SU-DHL-6 (cell line): Measurements from ENCODE around the gene NDUFS7.

Experiments
- H2AFZ ChIP-seq: fragments of 200-600 bp; sonication (generic); 2 replicates; pipeline ENCODE4 v1.6.1; 2014; ENCODE audit warnings: low read depth, mild to moderate bottlenecking, moderate library complexity, mixed read lengths, antibody characterized with exemption, low read length; ENCODE audit not compliant: severe bottlenecking
- H3F3A ChIP-seq: fragments of 200-600 bp; shearing (Covaris generic); 2 replicates; pipeline ENCODE4 v1.6.0; 2016; ENCODE audit warnings: antibody characterized with exemption, mild to moderate bottlenecking; ENCODE audit not compliant: insufficient read depth
- H3K27ac ChIP-seq: fragments of 200-600 bp; sonication (generic); 2 replicates; pipeline ENCODE4 v1.5.1; 2016; ENCODE audit warnings: low read depth, mild to moderate bottlenecking, low read length, moderate library complexity, mixed read lengths
- H3K27me3 ChIP-seq: fragments of 200-600 bp; sonication (generic), shearing (Covaris generic); 2 replicates; pipeline ENCODE4 v1.6.0; 2014; ENCODE audit warnings: mild to moderate bottlenecking, low read length
- H3K36me3 ChIP-seq: fragments of 200-600 bp; sonication (generic); 2 replicates; pipeline ENCODE4 v1.6.1; 2014; ENCODE audit warnings: mild to moderate bottlenecking, low read length, mixed read lengths
- H3K4me2 ChIP-seq: fragments of 300-600, 200-600 bp; shearing (Covaris generic), sonication (generic); 2 replicates; pipeline ENCODE4 v1.6.0; 2014; ENCODE audit warnings: low read length, low read depth, mild to moderate bottlenecking; ENCODE audit not compliant: poor library complexity, severe bottlenecking
- H3K4me3 ChIP-seq: fragments of 200-600 bp; sonication (generic); 2 replicates; pipeline ENCODE4 v1.5.1; 2014; ENCODE audit warnings: antibody characterized with exemption, low read length, mild to moderate bottlenecking, mixed read lengths; ENCODE audit not compliant: insufficient read depth, poor library complexity, severe bottlenecking
- H3K79me2 ChIP-seq: fragments of 200-600 bp; sonication (generic); 2 replicates; pipeline ENCODE4 v1.6.1; 2014; ENCODE audit warnings: mild to moderate bottlenecking, low read length, moderate library complexity; ENCODE audit not compliant: insufficient read depth
- H3K9ac ChIP-seq: fragments of 200-600 bp; sonication (generic); 2 replicates; pipeline ENCODE4 v1.7.0; 2014; ENCODE audit warnings: mild to moderate bottlenecking, low read length
- H3K9me2 ChIP-seq: fragments of 200-600 bp; sonication (generic); replicated peaks from 2 replicates; pipeline ENCODE4 v1.6.1; 2014; ENCODE audit warnings: low read length; ENCODE audit not compliant: insufficient read depth
- H3K9me3 ChIP-seq: fragments of 200-600 bp; sonication (generic); 2 replicates; pipeline ENCODE4 v1.6.1; 2014; ENCODE audit warnings: low read length, mixed read lengths; ENCODE audit not compliant: insufficient read depth
- H4K20me1 ChIP-seq: fragments of 200-600 bp; sonication (generic); 2 replicates; pipeline ENCODE4 v1.6.1; 2014; ENCODE audit warnings: low read depth, mild to moderate bottlenecking, antibody characterized with exemption, low read length, moderate library complexity, mixed read lengths
- CTCF ChIP-seq: fragments of 200-600 bp; sonication (generic); IDR thresholded peaks from one replicate; pipeline ENCODE4 v1.5.1; 2017; ENCODE audit warnings: antibody characterized with exemption, mild to moderate bottlenecking, low read length, moderate library complexity; ENCODE audit not compliant: insufficient read depth, poor library complexity, severe bottlenecking
- EZH2phosphoT487 ChIP-seq: fragments of 200-600 bp; sonication (generic), shearing (Covaris generic); conservative IDR thresholded peaks from 2 replicates; pipeline ENCODE4 v1.6.1; 2018; ENCODE audit warnings: mild to moderate bottlenecking, antibody characterized with exemption, low read length, moderate library complexity, mixed read lengths

The NDUFS7 gene

GRCh38 chr19:1373534-1374249 is 10.0 kb upstream of the NDUFS7 start:
- Histone ChIP-seq H3K4me3 (no peak overlapping the region), H3K9me2 (no peaks in the 10 kb centered on the region), H3K36me3 (no peaks in the 10 kb centered on the region), H4K20me1 (no peaks in the 10 kb centered on the region), H3K27me3 (no peaks in the 10 kb centered on the region), H3K27ac (no peak overlapping the region), H3K4me2 (no peak overlapping the region), H3K9ac (no peak overlapping the region), H3F3A (no peaks in the 10 kb centered on the region), H2AFZ (no peak overlapping the region), H3K79me2 (no peaks in the 10 kb centered on the region), H3K9me3 (no peaks in the 10 kb centered on the region)
- no peak for TF ChIP-seq CTCF
- no peak for TF ChIP-seq EZH2phosphoT487

- TF ChIP-seq EZH2phosphoT487 (no peak), CTCF (no peak)
- H3K9me3 ChIP-seq: no peaks in the 10 kb centered on the region
- H2AFZ ChIP-seq: no peak overlapping the region
- no peaks in the 10 kb centered on the region for H4K20me1 ChIP-seq
- H3K36me3 ChIP-seq: no peaks in the 10 kb centered on the region
- H3K9me2 ChIP-seq: no peaks in the 10 kb centered on the region
- H3F3A ChIP-seq: no peaks in the 10 kb centered on the region
- H3K4me3 ChIP-seq: no peak overlapping the region
- H3K9ac ChIP-seq: no peak overlapping the region
- H3K79me2 ChIP-seq: no peaks in the 10 kb centered on the region
- H3K27ac ChIP-seq: no peak overlapping the region
- no peaks in the 10 kb centered on the region for H3K27me3 ChIP-seq
- H3K4me2 ChIP-seq: no peak overlapping the region
Measured at GRCh38 chr19:1374250-1374577, 9.5 kb upstream of the NDUFS7 start.

- H3K4me2 ChIP-seq: no peak overlapping the region
- H2AFZ ChIP-seq: no peak overlapping the region
- no peaks in the 10 kb centered on the region for H4K20me1 ChIP-seq
Measured at GRCh38 chr19:1376415-1376805, 7.3 kb upstream of the NDUFS7 start.

More at GRCh38 chr19:1376415-1376805, 7.3 kb upstream of the NDUFS7 start:
- no peaks in the 10 kb centered on the region for H3F3A ChIP-seq
- no peaks in the 10 kb centered on the region for H3K36me3 ChIP-seq
- H3K27me3 ChIP-seq: no peaks in the 10 kb centered on the region
- TF ChIP-seq EZH2phosphoT487: no peak
- no peak for TF ChIP-seq CTCF
- H3K9me3 ChIP-seq: no peaks in the 10 kb centered on the region
- H3K27ac ChIP-seq: no peak overlapping the region
- no peaks in the 10 kb centered on the region for H3K9me2 ChIP-seq
- H3K4me3 ChIP-seq: no peak overlapping the region
- no peaks in the 10 kb centered on the region for H3K79me2 ChIP-seq
- H3K9ac ChIP-seq: no peak overlapping the region
